Measurements from ENCODE around the gene MLPH. TPM values are rescaled to one million over a fixed set of nuclear protein-coding genes. Genes with fewer than 3 reads are reported as not detected.
A peak's percentile ranks its signal among the peaks of the same experiment; 100 is the strongest.

The MLPH gene
- total RNA-seq, 1 donor from 2014 or later = 423 TPM

- Histone ChIP-seq H3K36me3 (no peaks in the 10 kb centered on the region), H3K27me3 (no peaks in the 10 kb centered on the region), H3K9me3 (no peaks in the 10 kb centered on the region), H3K4me1 (peaks cover 12% of the 10 kb centered on the region), H3K27ac (no peak overlapping the region), H3K4me3 (no peak overlapping the region)
- ATAC-seq (no peak), DNase-seq (no peak)
- intact Hi-C loops (cut with DNase I) = no loop called here
- no peak for TF ChIP-seq CTCF (IDR thresholded peaks at IDR 0.05)
Measured at GRCh38 chr2:237601453-237602116, 114.5 kb downstream of the MLPH start.

GRCh38 chr2:237602409-237602808 lies 115.4 kb downstream of the MLPH start:
- no peaks in the 10 kb centered on the region for H3K9me3 ChIP-seq
- H3K4me3 ChIP-seq = no peak overlapping the region
- H3K27ac ChIP-seq = no peak overlapping the region
- no peak for ATAC-seq
- no peaks in the 10 kb centered on the region for H3K27me3 ChIP-seq
- peaks cover 12% of the 10 kb centered on the region for H3K4me1 ChIP-seq
- intact Hi-C loops (cut with DNase I) = no loop called here
- TF ChIP-seq CTCF (IDR thresholded peaks at IDR 0.05) = no peak
- no peaks in the 10 kb centered on the region for H3K36me3 ChIP-seq
- no peak for DNase-seq

GRCh38 chr2:237603049-237603717 lies 116.1 kb downstream of the MLPH start:
- H3K4me3 ChIP-seq = no peak overlapping the region
- intact Hi-C loops (cut with DNase I) = no loop called here
- H3K4me1 ChIP-seq = peaks cover 12% of the 10 kb centered on the region
- H3K36me3 ChIP-seq = no peaks in the 10 kb centered on the region
- no peaks in the 10 kb centered on the region for H3K27me3 ChIP-seq
- DNase-seq = no peak
- peak overlapping the region; percentile 59 for H3K27ac ChIP-seq
- TF ChIP-seq CTCF (IDR thresholded peaks at IDR 0.05) = no peak
- ATAC-seq = no peak
- H3K9me3 ChIP-seq = no peaks in the 10 kb centered on the region

- H3K4me3 ChIP-seq = no peak overlapping the region
- H3K36me3 ChIP-seq = no peaks in the 10 kb centered on the region
- intact Hi-C loops (cut with DNase I) = no loop called here
Measured at GRCh38 chr2:237603718-237604362, 116.8 kb downstream of the MLPH start.

GRCh38 chr2:237604391-237604790 lies 117.3 kb downstream of the MLPH start:
- intact Hi-C loops (cut with DNase I) = no loop called here
- Histone ChIP-seq H3K4me3 (no peak overlapping the region), H3K36me3 (no peaks in the 10 kb centered on the region), H3K27ac (peak overlapping the region; percentile 55), H3K4me1 (peaks cover 12% of the 10 kb centered on the region), H3K9me3 (no peaks in the 10 kb centered on the region), H3K27me3 (no peaks in the 10 kb centered on the region)
- ATAC-seq (no peak), DNase-seq (no peak)
- no peak for TF ChIP-seq CTCF (IDR thresholded peaks at IDR 0.05)

More at GRCh38 chr2:237603718-237604362, 116.8 kb downstream of the MLPH start:
- peak overlapping the region; percentile 59 for H3K27ac ChIP-seq
- ATAC-seq (peak; percentile 76), DNase-seq (no peak)
- TF ChIP-seq CTCF (IDR thresholded peaks at IDR 0.05) = no peak
- H3K27me3 ChIP-seq = no peaks in the 10 kb centered on the region
- H3K9me3 ChIP-seq = no peaks in the 10 kb centered on the region
- H3K4me1 ChIP-seq = peaks cover 12% of the 10 kb centered on the region

Small RNAs within 50 kb of the gene (microRNA-seq; reads per million reads assigned to microRNA genes)
- gene MIR6811 (ENCODE audit: borderline microRNAs expressed) = not detected

Other genes starting within 250 kb of the MLPH start
- 119 TPM for gene COL6A3, start 73.1 kb upstream of the MLPH start, total RNA-seq
- not detected for gene PRLH, start 79.3 kb downstream of the MLPH start, total RNA-seq
- gene RAB17, start 103.5 kb downstream of the MLPH start, total RNA-seq = 50.9 TPM
- 178 TPM for gene LRRFIP1, start 140.3 kb downstream of the MLPH start, total RNA-seq